WTC11 (cell line): Measurements from ENCODE around the gene MIGA1. TPM values are rescaled to one million over a fixed set of nuclear protein-coding genes. Genes with fewer than 3 reads are reported as not detected.
A peak's percentile ranks its signal among the peaks of the same experiment; 100 is the strongest.

Source experiments
- AFF4 ChIP-seq: sonication (generic); formaldehyde crosslinking; IDR thresholded peaks from 2 replicates; pipeline ENCODE4 v1.8.1; 2023; ENCODE audit warnings: mild to moderate bottlenecking, missing genetic modification reagents, borderline replicate concordance
- CREB1 ChIP-seq: sonication (generic); formaldehyde crosslinking; IDR thresholded peaks from 2 replicates; pipeline ENCODE4 v1.8.0; 2023; ENCODE audit warnings: mild to moderate bottlenecking, missing genetic modification reagents
- EMX1 ChIP-seq: fragments of 250-450 bp; sonication (Bioruptor Pico); IDR thresholded peaks from 2 replicates; pipeline ENCODE4 v1.8.0; 2021; ENCODE audit warnings: mild to moderate bottlenecking
- ETV6 ChIP-seq: sonication (generic); formaldehyde crosslinking; IDR thresholded peaks from 2 replicates; pipeline ENCODE4 v1.8.1; 2022; ENCODE audit warnings: mild to moderate bottlenecking, missing genetic modification reagents
- FOXK1 ChIP-seq: sonication (generic); formaldehyde crosslinking; IDR thresholded peaks from 2 replicates; pipeline ENCODE4 v1.8.0; 2022; ENCODE audit warnings: mild to moderate bottlenecking, moderate library complexity, missing genetic modification reagents
- FOXP1 ChIP-seq: sonication (generic); formaldehyde crosslinking; IDR thresholded peaks from 2 replicates; pipeline ENCODE4 v1.8.0; 2022; ENCODE audit warnings: missing genetic modification reagents, mild to moderate bottlenecking, moderate library complexity, borderline replicate concordance
- GABPB1 ChIP-seq: sonication (generic); formaldehyde crosslinking; IDR thresholded peaks from 2 replicates; pipeline ENCODE4 v1.8.1; 2023; ENCODE audit warnings: mild to moderate bottlenecking, missing genetic modification reagents
- JAZF1 ChIP-seq: fragments of 250-450 bp; sonication (Bioruptor Pico); IDR thresholded peaks from 2 replicates; pipeline ENCODE4 v1.9.0; 2021; ENCODE audit warnings: moderate library complexity, mild to moderate bottlenecking, inconsistent platforms
- JUN ChIP-seq: sonication (generic); formaldehyde crosslinking; IDR thresholded peaks from 2 replicates; pipeline ENCODE4 v1.8.0; 2023; ENCODE audit warnings: mild to moderate bottlenecking, missing genetic modification reagents
- KAT7 ChIP-seq: sonication (generic); formaldehyde crosslinking; IDR thresholded peaks from 2 replicates; pipeline ENCODE4 v1.8.1; 2023; ENCODE audit warnings: missing genetic modification reagents, mild to moderate bottlenecking, borderline replicate concordance
- MXD4 ChIP-seq: fragments of 250-450 bp; sonication (Bioruptor Pico); IDR thresholded peaks from 2 replicates; pipeline ENCODE4 v1.8.0; 2021; ENCODE audit warnings: mild to moderate bottlenecking, moderate library complexity, borderline replicate concordance
- PREB ChIP-seq: sonication (generic); formaldehyde crosslinking; IDR thresholded peaks from 2 replicates; pipeline ENCODE4 v1.8.1; 2022; ENCODE audit warnings: mild to moderate bottlenecking, missing genetic modification reagents, moderate library complexity, borderline replicate concordance
- SOX15 ChIP-seq: fragments of 250-450 bp; sonication (Bioruptor Pico); IDR thresholded peaks from 2 replicates; pipeline ENCODE4 v1.9.0; 2021; ENCODE audit warnings: mild to moderate bottlenecking
- SP1 ChIP-seq: sonication (generic); formaldehyde crosslinking; conservative IDR thresholded peaks from 2 replicates; pipeline ENCODE4 v1.8.1; 2022; ENCODE audit warnings: missing genetic modification reagents
- ZNF138 ChIP-seq: sonication (generic); formaldehyde crosslinking; conservative IDR thresholded peaks from 2 replicates; pipeline ENCODE4 v1.8.1; 2022; ENCODE audit warnings: mild to moderate bottlenecking, moderate library complexity, missing genetic modification reagents
- ZNF263 ChIP-seq: sonication (generic); formaldehyde crosslinking; IDR thresholded peaks from 2 replicates; pipeline ENCODE4 v1.8.1; 2022; ENCODE audit warnings: low read depth, mild to moderate bottlenecking, moderate library complexity, missing genetic modification reagents
- ZNF425 ChIP-seq: fragments of 250-450 bp; sonication (Bioruptor Pico); conservative IDR thresholded peaks from 2 replicates; pipeline ENCODE4 v1.9.0; 2021; ENCODE audit warnings: mild to moderate bottlenecking
- ZNF532 ChIP-seq: fragments of 250-450 bp; sonication (Bioruptor Pico); IDR thresholded peaks from 2 replicates; pipeline ENCODE4 v1.9.0; 2021; ENCODE audit warnings: mild to moderate bottlenecking, borderline replicate concordance
- total RNA-seq: library from RNA; stranded (reverse); gene quantifications from 3 replicates; pipeline ENCODE4 v1.2.3, GENCODE V29; 2021
- TF ChIP-seq, protein P1 (sequence below): sonication (generic); formaldehyde crosslinking; IDR thresholded peaks from 2 replicates; pipeline ENCODE4 v1.8.1; 2022; ENCODE audit warnings: low read depth, missing genetic modification reagents, borderline replicate concordance
- TF ChIP-seq, protein P2 (sequence below): sonication (generic); formaldehyde crosslinking; IDR thresholded peaks from 2 replicates; pipeline ENCODE4 v1.8.0; 2023; ENCODE audit warnings: missing genetic modification reagents, mild to moderate bottlenecking, borderline replicate concordance

Gene MIGA1
- total RNA-seq, 1 experiment from 2014 or later = 6.2 TPM

DNA sequence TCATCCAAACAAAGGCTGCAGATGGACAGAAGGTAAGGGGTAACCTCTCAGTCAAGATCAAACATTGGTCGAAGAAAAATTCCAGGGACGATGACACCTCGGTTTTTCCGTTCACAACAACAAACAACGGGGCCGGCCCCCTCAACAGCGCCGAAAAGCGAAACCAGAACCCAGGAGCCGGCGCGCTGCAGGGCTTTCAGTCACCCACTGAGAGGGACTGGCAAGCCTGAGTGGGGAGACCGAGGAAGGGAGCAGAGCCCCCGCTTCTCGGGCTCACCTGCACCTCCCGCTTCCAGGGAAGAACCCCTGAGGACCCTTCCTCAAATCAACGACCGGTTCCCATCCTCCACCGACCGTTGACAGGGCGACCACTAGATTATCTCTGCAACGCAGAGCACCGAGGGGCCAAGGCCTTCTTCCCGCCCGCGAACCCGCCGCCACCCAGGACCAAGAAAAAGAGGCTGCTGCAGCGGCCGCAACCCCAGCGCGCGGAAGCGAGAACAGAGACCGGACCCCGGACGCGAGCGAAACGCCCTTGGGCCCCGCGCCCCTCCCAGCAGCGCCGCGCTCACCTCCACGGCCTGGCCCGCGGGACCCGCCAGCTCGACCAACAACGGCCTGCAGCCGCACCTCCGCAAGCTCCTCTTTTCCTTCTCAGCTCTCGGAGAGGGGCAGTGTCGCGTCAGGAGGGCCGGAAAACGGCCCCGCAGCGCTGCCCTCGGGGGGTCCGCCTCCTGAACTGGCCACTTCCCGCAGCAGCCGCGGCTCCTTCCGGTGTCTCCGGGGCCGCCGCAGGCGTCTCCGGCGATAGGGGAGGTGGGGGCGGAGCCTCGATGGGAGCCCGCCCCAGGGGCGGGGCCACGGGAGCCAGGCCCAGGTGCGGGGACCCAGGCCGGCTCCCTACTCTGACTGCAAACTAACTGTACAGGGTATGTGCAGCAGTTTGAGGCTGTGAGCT lies 20.1 kb upstream of the MIGA1 start, which contains the start of gene USP33 (continued):
- TF ChIP-seq AFF4 (CRISPR knock-in tag) (no peak), ETV6 (peak; percentile 91), SP1 (CRISPR knock-in tag) (peak; percentile 57), MXD4 (no peak), ZNF138 (no peak), JUN (CRISPR knock-in tag) (no peak), ZNF425 (CRISPR knock-in tag) (no peak), PREB (no peak), FOXP1 (peak; percentile 64; the same call in 1 of the 2 replicates), EMX1 (no peak), ZNF532 (CRISPR knock-in tag) (no peak), GABPB1 (CRISPR knock-in tag) (peak; percentile 72; the same call in 1 of the 2 replicates), JAZF1 (no peak), CREB1 (CRISPR knock-in tag) (no peak; the same call in 1 of the 2 replicates), KAT7 (CRISPR knock-in tag) (peak; percentile 94), FOXK1 (CRISPR knock-in tag) (peak; percentile 83; the same call in 1 of the 2 replicates), SOX15 (CRISPR knock-in tag) (no peak), ZNF263 (no peak)
- TF ChIP-seq, protein P1, sequence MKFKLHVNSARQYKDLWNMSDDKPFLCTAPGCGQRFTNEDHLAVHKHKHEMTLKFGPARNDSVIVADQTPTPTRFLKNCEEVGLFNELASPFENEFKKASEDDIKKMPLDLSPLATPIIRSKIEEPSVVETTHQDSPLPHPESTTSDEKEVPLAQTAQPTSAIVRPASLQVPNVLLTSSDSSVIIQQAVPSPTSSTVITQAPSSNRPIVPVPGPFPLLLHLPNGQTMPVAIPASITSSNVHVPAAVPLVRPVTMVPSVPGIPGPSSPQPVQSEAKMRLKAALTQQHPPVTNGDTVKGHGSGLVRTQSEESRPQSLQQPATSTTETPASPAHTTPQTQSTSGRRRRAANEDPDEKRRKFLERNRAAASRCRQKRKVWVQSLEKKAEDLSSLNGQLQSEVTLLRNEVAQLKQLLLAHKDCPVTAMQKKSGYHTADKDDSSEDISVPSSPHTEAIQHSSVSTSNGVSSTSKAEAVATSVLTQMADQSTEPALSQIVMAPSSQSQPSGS = no peak
- TF ChIP-seq, protein P2, sequence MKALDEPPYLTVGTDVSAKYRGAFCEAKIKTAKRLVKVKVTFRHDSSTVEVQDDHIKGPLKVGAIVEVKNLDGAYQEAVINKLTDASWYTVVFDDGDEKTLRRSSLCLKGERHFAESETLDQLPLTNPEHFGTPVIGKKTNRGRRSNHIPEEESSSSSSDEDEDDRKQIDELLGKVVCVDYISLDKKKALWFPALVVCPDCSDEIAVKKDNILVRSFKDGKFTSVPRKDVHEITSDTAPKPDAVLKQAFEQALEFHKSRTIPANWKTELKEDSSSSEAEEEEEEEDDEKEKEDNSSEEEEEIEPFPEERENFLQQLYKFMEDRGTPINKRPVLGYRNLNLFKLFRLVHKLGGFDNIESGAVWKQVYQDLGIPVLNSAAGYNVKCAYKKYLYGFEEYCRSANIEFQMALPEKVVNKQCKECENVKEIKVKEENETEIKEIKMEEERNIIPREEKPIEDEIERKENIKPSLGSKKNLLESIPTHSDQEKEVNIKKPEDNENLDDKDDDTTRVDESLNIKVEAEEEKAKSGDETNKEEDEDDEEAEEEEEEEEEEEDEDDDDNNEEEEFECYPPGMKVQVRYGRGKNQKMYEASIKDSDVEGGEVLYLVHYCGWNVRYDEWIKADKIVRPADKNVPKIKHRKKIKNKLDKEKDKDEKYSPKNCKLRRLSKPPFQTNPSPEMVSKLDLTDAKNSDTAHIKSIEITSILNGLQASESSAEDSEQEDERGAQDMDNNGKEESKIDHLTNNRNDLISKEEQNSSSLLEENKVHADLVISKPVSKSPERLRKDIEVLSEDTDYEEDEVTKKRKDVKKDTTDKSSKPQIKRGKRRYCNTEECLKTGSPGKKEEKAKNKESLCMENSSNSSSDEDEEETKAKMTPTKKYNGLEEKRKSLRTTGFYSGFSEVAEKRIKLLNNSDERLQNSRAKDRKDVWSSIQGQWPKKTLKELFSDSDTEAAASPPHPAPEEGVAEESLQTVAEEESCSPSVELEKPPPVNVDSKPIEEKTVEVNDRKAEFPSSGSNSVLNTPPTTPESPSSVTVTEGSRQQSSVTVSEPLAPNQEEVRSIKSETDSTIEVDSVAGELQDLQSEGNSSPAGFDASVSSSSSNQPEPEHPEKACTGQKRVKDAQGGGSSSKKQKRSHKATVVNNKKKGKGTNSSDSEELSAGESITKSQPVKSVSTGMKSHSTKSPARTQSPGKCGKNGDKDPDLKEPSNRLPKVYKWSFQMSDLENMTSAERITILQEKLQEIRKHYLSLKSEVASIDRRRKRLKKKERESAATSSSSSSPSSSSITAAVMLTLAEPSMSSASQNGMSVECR (CRISPR knock-in tag) = peak; percentile 65; the same call in 1 of the 2 replicates
